Stimulated activated CD4-positive, alpha-beta T cell treated with anti-CD3 and anti-CD28 coated beads, TNF-alpha, amount 100 ng/mL, for 1 hour (primary cell): ENCODE measurements around the gene ACVR1.
"Not testable (repeated sequence)": the region's sequence is repeated elsewhere in the genome, so short reads cannot be mapped to it uniquely, and the experiment has no call there.

Experiments used
- DNase-seq, 3 donors: peaks; one replicate each; pipeline ENCODE4 v3.0.0-alpha.2; 2020; ENCODE audit warnings: low read depth in 3 of 3, low spot score in 1 of 3

The ACVR1 gene

GRCh38 chr2:157830696-157831570 lies 45.2 kb downstream of the ACVR1 start:
- DNase-seq, result no peak

GRCh38 chr2:157830266-157830665 lies 45.9 kb downstream of the ACVR1 start:
- DNase-seq, result no peak

GRCh38 chr2:157827377-157827776 lies 48.8 kb downstream of the ACVR1 start:
- no peak for DNase-seq

- DNase-seq, result not testable (repeated sequence)
Measured at GRCh38 chr2:157826644-157827043, 49.5 kb downstream of the ACVR1 start.

GRCh38 chr2:157825885-157826284 lies 50.2 kb downstream of the ACVR1 start:
- DNase-seq, result no peak

- no peak for DNase-seq
Measured at GRCh38 chr2:157822993-157823392, 53.1 kb downstream of the ACVR1 start.

- no peak for DNase-seq
Measured at GRCh38 chr2:157822533-157822932, 53.6 kb downstream of the ACVR1 start.

GRCh38 chr2:157821519-157822131 lies 54.5 kb downstream of the ACVR1 start:
- DNase-seq, result no peak

- no peak for DNase-seq
Measured at GRCh38 chr2:157820193-157820592, 55.9 kb downstream of the ACVR1 start.

- no peak for DNase-seq
Measured at GRCh38 chr2:157819761-157820160, 56.4 kb downstream of the ACVR1 start.

GRCh38 chr2:157818227-157818626 lies 57.9 kb downstream of the ACVR1 start:
- DNase-seq, result no peak

- DNase-seq, result no peak
Measured at GRCh38 chr2:157815421-157815820, 60.7 kb downstream of the ACVR1 start.

GRCh38 chr2:157813467-157813866 lies 62.7 kb downstream of the ACVR1 start:
- no peak for DNase-seq

- no peak for DNase-seq
Measured at GRCh38 chr2:157810037-157810436, 66.1 kb downstream of the ACVR1 start.

GRCh38 chr2:157809212-157809611 lies 66.9 kb downstream of the ACVR1 start:
- no peak for DNase-seq

GRCh38 chr2:157808421-157808820 lies 67.7 kb downstream of the ACVR1 start:
- DNase-seq, result no peak

- DNase-seq, result no peak
Measured at GRCh38 chr2:157806426-157807077, 69.6 kb downstream of the ACVR1 start.

GRCh38 chr2:157805519-157805918 lies 70.6 kb downstream of the ACVR1 start:
- DNase-seq, result no peak

- no peak for DNase-seq
Measured at GRCh38 chr2:157804355-157804754, 71.8 kb downstream of the ACVR1 start.

- DNase-seq, result no peak
Measured at GRCh38 chr2:157803952-157804351, 72.2 kb downstream of the ACVR1 start.

- no peak for DNase-seq
Measured at GRCh38 chr2:157803476-157803875, 72.7 kb downstream of the ACVR1 start.

GRCh38 chr2:157800838-157801495 lies 75.2 kb downstream of the ACVR1 start:
- DNase-seq, result no peak
